22Rv1 (cell line): ENCODE data around the gene SH3RF2.

Experiments used
- ZFX ChIP-seq: fragments of 450-650 bp; IDR thresholded peaks from 2 replicates; pipeline ENCODE4 v1.6.1; 2017; ENCODE audit warnings: antibody characterized with exemption, borderline replicate concordance
- TF ChIP-seq, protein P1 (sequence below): fragments of 450-650 bp; IDR thresholded peaks from 2 replicates; pipeline ENCODE4 v1.5.1; 2017; ENCODE audit warnings: mild to moderate bottlenecking

DNA sequence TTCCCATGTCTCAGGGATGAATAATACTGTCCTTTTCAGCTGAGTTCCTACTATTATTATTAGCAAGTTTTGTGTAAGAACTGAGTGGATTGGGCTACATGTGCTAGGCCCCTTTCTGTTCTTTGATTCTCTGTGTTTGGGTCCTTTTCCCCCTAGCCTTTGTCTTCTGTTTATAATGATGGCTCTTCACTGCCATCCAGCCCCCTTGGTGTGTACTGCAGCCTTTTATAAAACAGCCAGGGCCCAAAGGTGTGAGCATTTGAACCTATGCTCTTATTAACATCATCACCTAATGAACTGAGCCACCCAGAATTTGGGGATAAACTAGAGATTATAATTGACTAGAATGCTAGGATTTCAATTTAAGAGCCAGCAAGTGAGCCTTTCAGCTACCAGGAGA lies 116.4 kb downstream of the SH3RF2 start:
- TF ChIP-seq, protein P1, sequence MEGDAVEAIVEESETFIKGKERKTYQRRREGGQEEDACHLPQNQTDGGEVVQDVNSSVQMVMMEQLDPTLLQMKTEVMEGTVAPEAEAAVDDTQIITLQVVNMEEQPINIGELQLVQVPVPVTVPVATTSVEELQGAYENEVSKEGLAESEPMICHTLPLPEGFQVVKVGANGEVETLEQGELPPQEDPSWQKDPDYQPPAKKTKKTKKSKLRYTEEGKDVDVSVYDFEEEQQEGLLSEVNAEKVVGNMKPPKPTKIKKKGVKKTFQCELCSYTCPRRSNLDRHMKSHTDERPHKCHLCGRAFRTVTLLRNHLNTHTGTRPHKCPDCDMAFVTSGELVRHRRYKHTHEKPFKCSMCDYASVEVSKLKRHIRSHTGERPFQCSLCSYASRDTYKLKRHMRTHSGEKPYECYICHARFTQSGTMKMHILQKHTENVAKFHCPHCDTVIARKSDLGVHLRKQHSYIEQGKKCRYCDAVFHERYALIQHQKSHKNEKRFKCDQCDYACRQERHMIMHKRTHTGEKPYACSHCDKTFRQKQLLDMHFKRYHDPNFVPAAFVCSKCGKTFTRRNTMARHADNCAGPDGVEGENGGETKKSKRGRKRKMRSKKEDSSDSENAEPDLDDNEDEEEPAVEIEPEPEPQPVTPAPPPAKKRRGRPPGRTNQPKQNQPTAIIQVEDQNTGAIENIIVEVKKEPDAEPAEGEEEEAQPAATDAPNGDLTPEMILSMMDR: peak; percentile 35
- no peak for TF ChIP-seq ZFX
